Ectodermal cell (in vitro differentiated cells): Measurements from ENCODE around the gene RNU6-9.

Source experiments
- H3K27ac ChIP-seq: 2 replicates; pipeline ENCODE4 v1.7.0; 2013; ENCODE audit warnings: mild to moderate bottlenecking, low read depth, low read length; ENCODE audit not compliant: insufficient read depth, poor library complexity, severe bottlenecking
- H3K27me3 ChIP-seq: 2 replicates; pipeline ENCODE4 v1.7.0; 2013; ENCODE audit warnings: mild to moderate bottlenecking, low read length; ENCODE audit not compliant: insufficient read depth, control insufficient read depth, poor library complexity, severe bottlenecking
- H3K36me3 ChIP-seq: one replicate; pipeline ENCODE4 v1.7.0; 2013; ENCODE audit warnings: low read length; ENCODE audit not compliant: control insufficient read depth, insufficient read depth
- H3K4me1 ChIP-seq: one replicate; pipeline ENCODE4 v1.7.0; 2013; ENCODE audit warnings: low read length; ENCODE audit not compliant: control insufficient read depth, insufficient read depth
- H3K4me3 ChIP-seq: 2 replicates; pipeline ENCODE4 v1.7.0; 2013; ENCODE audit warnings: low read depth, low read length, control low read depth; ENCODE audit not compliant: insufficient read depth
- H3K9me3 ChIP-seq: 2 replicates; pipeline ENCODE4 v1.7.0; 2013; ENCODE audit warnings: mild to moderate bottlenecking, low read length, moderate library complexity; ENCODE audit not compliant: control insufficient read depth
- WGBS, 2 experiments: methylation state at CpG; one replicate each; pipeline ENCODE4 v1.1.7; 2013; ENCODE audit warnings: missing lambda C conversion rate in 2 of 2; 5-methylcytosine and 5-hydroxymethylcytosine counted together

The RNU6-9 gene

GRCh38 chr19:861756-862580 lies 31.3 kb upstream of the RNU6-9 start:
- Histone ChIP-seq H3K27ac (no peak overlapping the region), H3K36me3 (no peaks in the 10 kb centered on the region), H3K27me3 (peaks cover 49% of the 10 kb centered on the region), H3K9me3 (no peaks in the 10 kb centered on the region), H3K4me1 (no peaks in the 10 kb centered on the region), H3K4me3 (no peak overlapping the region)
- WGBS, 2 experiments = 11 to 12% methylated on average over 60 of the region's 60 CpGs

- Histone ChIP-seq H3K4me3 (no peak overlapping the region), H3K27me3 (peaks cover 49% of the 10 kb centered on the region), H3K27ac (no peak overlapping the region), H3K36me3 (no peaks in the 10 kb centered on the region), H3K4me1 (peaks cover 7% of the 10 kb centered on the region), H3K9me3 (no peaks in the 10 kb centered on the region)
- WGBS, 2 experiments = 38 to 40% methylated on average over 48 of the region's 48 CpGs
Observed at GRCh38 chr19:862581-863314, 30.5 kb upstream of the RNU6-9 start.

DNA sequence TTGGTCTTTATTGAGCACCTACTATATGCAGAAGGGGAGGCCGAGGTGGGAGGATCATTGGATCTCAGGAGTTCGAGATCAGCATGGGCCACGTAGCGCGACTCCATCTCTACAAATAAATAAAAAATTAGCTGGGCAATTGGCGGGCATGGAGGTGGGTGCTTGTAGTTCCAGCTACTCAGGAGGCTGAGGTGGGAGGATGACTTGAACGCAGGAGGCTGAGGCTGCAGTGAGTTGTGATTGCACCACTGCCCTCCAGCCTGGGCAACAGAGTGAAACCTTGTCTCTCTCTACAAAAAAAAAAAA lies 30.0 kb upstream of the RNU6-9 start:
- Histone ChIP-seq H3K27ac (no peak overlapping the region), H3K4me3 (no peak overlapping the region), H3K4me1 (peaks cover 8% of the 10 kb centered on the region), H3K27me3 (peaks cover 49% of the 10 kb centered on the region), H3K36me3 (peaks cover 4% of the 10 kb centered on the region), H3K9me3 (no peaks in the 10 kb centered on the region)
- 93 to 96% methylated on average over 7 of the region's 7 CpGs for WGBS, 2 experiments

- Histone ChIP-seq H3K4me3 (no peak overlapping the region), H3K9me3 (no peaks in the 10 kb centered on the region), H3K27me3 (peaks cover 16% of the 10 kb centered on the region), H3K27ac (no peak overlapping the region), H3K4me1 (peaks cover 8% of the 10 kb centered on the region), H3K36me3 (peaks cover 17% of the 10 kb centered on the region)
- WGBS, 2 experiments = 76 to 77% methylated on average over 38 of the region's 38 CpGs
Observed at GRCh38 chr19:866769-867300, 26.4 kb upstream of the RNU6-9 start.

DNA sequence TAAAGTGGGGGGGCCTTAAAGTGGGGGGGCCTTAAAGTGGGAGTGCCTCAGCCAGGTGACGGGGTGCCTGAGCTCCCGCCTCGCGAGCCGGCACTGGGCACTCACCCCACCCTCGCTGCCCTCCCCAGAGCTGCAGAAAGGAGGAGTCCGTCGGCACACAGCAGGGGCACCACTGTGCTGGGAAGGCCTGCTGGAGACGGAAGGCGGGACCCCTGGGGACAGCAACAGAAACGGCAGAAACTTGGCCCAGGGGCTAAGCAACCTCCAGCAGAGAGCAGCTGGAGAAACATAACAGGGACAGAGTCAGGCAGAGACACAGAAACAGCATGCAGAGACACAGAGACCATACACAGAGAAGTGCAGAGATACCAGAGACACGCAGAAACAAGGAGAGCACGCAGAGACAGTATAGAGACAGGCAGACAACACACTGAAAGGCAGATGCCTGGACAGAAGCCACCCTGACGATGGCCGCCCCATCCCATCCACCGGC lies 25.9 kb upstream of the RNU6-9 start:
- Histone ChIP-seq H3K36me3 (peaks cover 17% of the 10 kb centered on the region), H3K4me3 (no peak overlapping the region), H3K27ac (no peak overlapping the region), H3K4me1 (peaks cover 8% of the 10 kb centered on the region), H3K27me3 (peaks cover 12% of the 10 kb centered on the region), H3K9me3 (no peaks in the 10 kb centered on the region)
- 39% methylated on average over 16 of the region's 16 CpGs for WGBS, 2 experiments

DNA sequence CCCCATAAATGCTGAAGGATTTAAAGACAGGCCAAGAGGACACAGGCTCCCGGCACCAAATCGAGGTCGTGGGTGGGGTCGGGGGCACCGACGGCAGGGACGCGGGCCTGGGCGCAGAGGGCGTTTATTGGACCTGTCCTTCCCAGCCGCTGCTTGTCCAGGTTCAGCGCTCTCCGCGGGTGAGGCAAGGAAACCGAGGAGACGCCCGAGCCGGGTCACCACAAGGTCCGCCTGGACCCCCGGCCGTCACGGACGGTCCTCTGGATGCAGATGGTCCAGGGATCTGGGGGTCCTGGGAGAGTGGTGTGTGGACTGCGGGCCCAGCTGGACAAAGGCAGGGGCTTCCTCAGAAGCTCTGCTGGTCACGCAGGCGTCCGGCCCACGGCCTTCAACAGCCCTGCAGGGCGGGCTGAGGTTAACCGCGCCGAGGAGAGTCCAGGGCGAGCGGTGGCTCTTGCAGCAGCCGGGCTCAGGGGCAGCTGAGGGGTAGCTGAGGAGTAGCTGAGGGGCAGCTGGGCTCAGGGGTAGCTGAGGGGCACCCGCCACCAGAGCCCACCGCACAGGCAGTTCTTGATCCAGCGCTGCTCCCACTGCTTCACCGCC lies 25.3 kb upstream of the RNU6-9 start:
- Histone ChIP-seq H3K27ac (no peak overlapping the region), H3K9me3 (no peaks in the 10 kb centered on the region), H3K4me3 (no peak overlapping the region), H3K4me1 (peaks cover 8% of the 10 kb centered on the region), H3K36me3 (peaks cover 17% of the 10 kb centered on the region), H3K27me3 (peaks cover 6% of the 10 kb centered on the region)
- WGBS, 2 experiments = 93 to 94% methylated on average over 39 of the region's 39 CpGs

- Histone ChIP-seq H3K4me1 (peaks cover 8% of the 10 kb centered on the region), H3K27me3 (no peaks in the 10 kb centered on the region), H3K27ac (no peak overlapping the region), H3K4me3 (no peak overlapping the region), H3K36me3 (peaks cover 17% of the 10 kb centered on the region), H3K9me3 (no peaks in the 10 kb centered on the region)
- 90 to 91% methylated on average over 34 of the region's 34 CpGs for WGBS, 2 experiments
Observed at GRCh38 chr19:868458-869244, 24.6 kb upstream of the RNU6-9 start.

- Histone ChIP-seq H3K27ac (no peak overlapping the region), H3K27me3 (no peaks in the 10 kb centered on the region), H3K9me3 (no peaks in the 10 kb centered on the region), H3K4me1 (peaks cover 8% of the 10 kb centered on the region), H3K36me3 (peaks cover 20% of the 10 kb centered on the region), H3K4me3 (no peak overlapping the region)
- 88 to 89% methylated on average over 29 of the region's 29 CpGs for WGBS, 2 experiments
Observed at GRCh38 chr19:869245-870177, 23.8 kb upstream of the RNU6-9 start.

- peaks cover 23% of the 10 kb centered on the region for H3K36me3 ChIP-seq
- 92 to 93% methylated on average over 8 of the region's 8 CpGs for WGBS, 2 experiments
Observed at GRCh38 chr19:870314-870713, 23.0 kb upstream of the RNU6-9 start.

More at GRCh38 chr19:870314-870713, 23.0 kb upstream of the RNU6-9 start:
- Histone ChIP-seq H3K27me3 (no peaks in the 10 kb centered on the region), H3K4me1 (peaks cover 8% of the 10 kb centered on the region), H3K27ac (no peak overlapping the region), H3K4me3 (no peak overlapping the region), H3K9me3 (no peaks in the 10 kb centered on the region)
